ENCODE results near the gene LMAN2L. TPM values are rescaled to one million over a fixed set of nuclear protein-coding genes. Genes with fewer than 3 reads are reported as not detected.
A peak's percentile ranks its signal among the peaks of the same experiment; 100 is the strongest.

LMAN2L gene
- total and polyA plus RNA-seq, 4 donors, result 6.4 to 15.1 (median 12.3) TPM

DNA sequence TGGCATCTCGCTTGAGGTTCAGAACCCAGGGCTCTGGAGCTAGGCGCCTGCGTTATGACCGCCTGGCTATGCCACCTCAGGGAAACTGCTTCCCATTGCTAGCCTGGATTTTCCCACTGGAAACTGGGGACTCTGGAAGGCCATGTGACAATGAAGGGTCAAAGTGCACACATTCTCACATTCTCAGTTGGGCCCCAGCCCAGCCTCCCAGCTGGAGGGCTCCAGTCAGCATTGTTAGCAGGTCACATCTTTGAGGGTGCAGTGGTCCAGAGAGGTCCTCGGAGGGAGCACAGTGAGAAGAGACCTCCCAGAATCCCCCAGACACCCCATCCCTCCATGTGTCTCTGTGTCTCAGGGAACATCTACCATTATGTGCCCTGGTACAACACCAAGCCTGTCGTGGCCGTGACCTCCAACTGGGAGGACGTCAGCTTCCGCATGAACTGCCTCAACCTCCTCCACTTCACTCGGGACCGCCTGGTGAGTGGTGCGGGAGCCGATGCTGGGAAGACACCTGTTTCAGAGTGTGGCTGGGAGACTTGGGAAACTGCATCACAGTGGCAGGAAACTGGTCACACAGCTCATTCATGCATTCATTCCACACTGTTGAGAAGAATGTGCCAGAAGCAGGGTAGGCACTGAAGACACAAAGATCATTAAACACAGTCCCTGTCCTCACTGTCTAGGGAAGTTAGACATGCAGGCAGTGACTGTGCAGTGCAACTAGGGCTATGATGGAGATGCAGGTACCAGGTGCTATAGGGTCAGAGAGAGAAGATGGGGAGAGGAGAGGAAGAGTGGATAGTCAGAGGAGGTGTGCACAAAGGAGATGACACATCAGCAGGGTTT lies 55.7 kb downstream of the LMAN2L start:
- H3K9ac ChIP-seq (ENCODE audit: low read depth in 1 of 2, low read length in 2 of 2), result no peak overlapping the region
- H3K4me1 ChIP-seq (ENCODE audit: control insufficient read depth in 4 of 4, insufficient read depth in 4 of 4, low read length in 3 of 4), result peaks cover 0 to 6% (median 4%) of the 10 kb centered on the region in 4 donors
- no peak for DNase-seq (ENCODE audit: low spot score)
- 94% methylated on average over 13 of the region's 13 CpGs for WGBS
- no peak overlapping the region for H3K4me3 ChIP-seq (ENCODE audit: low read depth in 1 of 3, low read length in 3 of 3)
- TF ChIP-seq JUND (IDR thresholded peaks at IDR 0.05) (no peak), FOXA2 (IDR thresholded peaks at IDR 0.05) (no peak), NR2F2 (IDR thresholded peaks at IDR 0.05) (no peak), RAD21 (IDR thresholded peaks at IDR 0.05) (no peak), CTCF (IDR thresholded peaks at IDR 0.05; ENCODE audit: low read depth, low read length, missing input control) (no peak), HNF4A (conservative IDR thresholded peaks at IDR 0.05) (peak; percentile 48 to 65), RXRA (IDR thresholded peaks at IDR 0.05) (no peak)
- TF ChIP-seq, protein P1, sequence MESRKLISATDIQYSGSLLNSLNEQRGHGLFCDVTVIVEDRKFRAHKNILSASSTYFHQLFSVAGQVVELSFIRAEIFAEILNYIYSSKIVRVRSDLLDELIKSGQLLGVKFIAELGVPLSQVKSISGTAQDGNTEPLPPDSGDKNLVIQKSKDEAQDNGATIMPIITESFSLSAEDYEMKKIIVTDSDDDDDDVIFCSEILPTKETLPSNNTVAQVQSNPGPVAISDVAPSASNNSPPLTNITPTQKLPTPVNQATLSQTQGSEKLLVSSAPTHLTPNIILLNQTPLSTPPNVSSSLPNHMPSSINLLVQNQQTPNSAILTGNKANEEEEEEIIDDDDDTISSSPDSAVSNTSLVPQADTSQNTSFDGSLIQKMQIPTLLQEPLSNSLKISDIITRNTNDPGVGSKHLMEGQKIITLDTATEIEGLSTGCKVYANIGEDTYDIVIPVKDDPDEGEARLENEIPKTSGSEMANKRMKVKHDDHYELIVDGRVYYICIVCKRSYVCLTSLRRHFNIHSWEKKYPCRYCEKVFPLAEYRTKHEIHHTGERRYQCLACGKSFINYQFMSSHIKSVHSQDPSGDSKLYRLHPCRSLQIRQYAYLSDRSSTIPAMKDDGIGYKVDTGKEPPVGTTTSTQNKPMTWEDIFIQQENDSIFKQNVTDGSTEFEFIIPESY (IDR thresholded peaks at IDR 0.05), result no peak
- H3K9me3 ChIP-seq (ENCODE audit: control insufficient read depth in 4 of 4, low read length in 3 of 4), result no peaks in the 10 kb centered on the region
- H3K27ac ChIP-seq (ENCODE audit: low read depth in 1 of 2, low read length in 2 of 2), result no peak overlapping the region
- H3K27me3 ChIP-seq (ENCODE audit: control insufficient read depth in 4 of 4, insufficient read depth in 4 of 4, low read length in 3 of 4), result no peaks in the 10 kb centered on the region
- H3K36me3 ChIP-seq (ENCODE audit: control insufficient read depth in 4 of 4, insufficient read depth in 3 of 4, low read depth in 1 of 4, low read length in 3 of 4), result no peaks in the 10 kb centered on the region

GRCh38 chr2:96683307-96683706 lies 56.6 kb downstream of the LMAN2L start:
- TF ChIP-seq FOXA1 (IDR thresholded peaks at IDR 0.05) (no peak), YY1 (IDR thresholded peaks at IDR 0.05) (no peak), TAF1 (conservative IDR thresholded peaks at IDR 0.05) (no peak), REST (IDR thresholded peaks at IDR 0.05) (no peak), HNF4A (conservative IDR thresholded peaks at IDR 0.05) (no peak), JUND (IDR thresholded peaks at IDR 0.05) (no peak), GABPA (IDR thresholded peaks at IDR 0.05 in 1 of 2, conservative IDR thresholded peaks at IDR 0.05 in 1 of 2) (no peak), RAD21 (IDR thresholded peaks at IDR 0.05) (no peak), SP1 (IDR thresholded peaks at IDR 0.05) (no peak), ATF3 (IDR thresholded peaks at IDR 0.05) (no peak), MAX (IDR thresholded peaks at IDR 0.05) (no peak), NR2F2 (IDR thresholded peaks at IDR 0.05) (no peak), EGR1 (IDR thresholded peaks at IDR 0.05; ENCODE audit: low read depth in 2 of 2) (no peak), CTCF (IDR thresholded peaks at IDR 0.05; ENCODE audit: low read depth, low read length, missing input control) (no peak), HNF4G (IDR thresholded peaks at IDR 0.05) (no peak)
- TF ChIP-seq, protein P1 (IDR thresholded peaks at IDR 0.05), result no peak
- no peaks in the 10 kb centered on the region for H3K27me3 ChIP-seq (ENCODE audit: control insufficient read depth in 4 of 4, insufficient read depth in 4 of 4, low read length in 3 of 4)
- 97% methylated on average over 5 of the region's 5 CpGs for WGBS

More at GRCh38 chr2:96683307-96683706, 56.6 kb downstream of the LMAN2L start:
- H3K4me3 ChIP-seq (ENCODE audit: low read depth in 1 of 3, low read length in 3 of 3), result no peak overlapping the region
- H3K4me1 ChIP-seq (ENCODE audit: control insufficient read depth in 4 of 4, insufficient read depth in 4 of 4, low read length in 3 of 4), result peaks cover 0 to 6% (median 4%) of the 10 kb centered on the region in 4 donors
- H3K9me3 ChIP-seq (ENCODE audit: control insufficient read depth in 4 of 4, low read length in 3 of 4), result no peaks in the 10 kb centered on the region
- no peak overlapping the region for H3K27ac ChIP-seq (ENCODE audit: low read depth in 1 of 2, low read length in 2 of 2)
- DNase-seq (ENCODE audit: low spot score), result no peak
- H3K9ac ChIP-seq (ENCODE audit: low read depth in 1 of 2, low read length in 2 of 2), result no peak overlapping the region
- H3K36me3 ChIP-seq (ENCODE audit: control insufficient read depth in 4 of 4, insufficient read depth in 3 of 4, low read depth in 1 of 4, low read length in 3 of 4), result no peaks in the 10 kb centered on the region
